SH-SY5Y (cell line): ENCODE data around the gene DDX28.

ENCODE experiments used
- GATA2 ChIP-seq: IDR thresholded peaks from 2 replicates; pipeline ENCODE4 v1.6.1; 2011; ENCODE audit warnings: mild to moderate bottlenecking, low read depth, low read length
- GATA3 ChIP-seq: IDR thresholded peaks from 2 replicates; pipeline ENCODE4 v1.6.1; 2011; ENCODE audit warnings: low read depth, mild to moderate bottlenecking, low read length, moderate library complexity

DNA sequence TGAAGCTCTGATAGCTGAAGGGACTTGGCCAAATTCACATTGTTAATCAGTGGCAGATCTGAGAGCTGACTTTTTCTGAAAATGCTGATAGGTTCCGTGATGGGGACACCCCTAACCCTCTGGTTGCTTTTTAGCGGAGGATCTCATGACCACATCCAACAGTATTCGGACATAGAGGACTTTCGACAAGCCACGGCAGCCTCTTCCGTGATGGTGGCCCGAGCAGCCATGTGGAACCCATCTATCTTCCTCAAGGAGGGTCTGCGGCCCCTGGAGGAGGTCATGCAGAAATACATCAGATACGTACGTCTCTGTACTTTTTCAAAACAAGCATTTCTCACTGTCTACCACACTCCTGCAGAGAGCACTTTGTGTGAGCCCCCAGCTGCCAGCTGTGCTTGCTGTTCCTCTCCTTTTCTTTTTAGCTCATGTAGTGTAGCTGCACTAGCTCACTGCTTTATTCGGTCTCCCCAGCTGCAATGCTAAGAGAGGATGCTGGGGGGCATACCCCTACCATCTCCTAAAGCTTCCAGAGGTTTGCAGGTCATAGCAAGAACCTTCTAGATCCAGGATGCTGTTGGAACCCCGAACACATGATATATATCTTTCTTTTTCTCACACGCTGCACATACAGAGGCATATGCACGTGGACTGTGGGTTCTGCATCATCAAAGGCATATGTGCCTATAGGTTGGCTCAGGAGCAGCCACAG, 47.9 kb upstream of the DDX28 start:
- TF ChIP-seq GATA2 = no peak
- TF ChIP-seq GATA3 = no peak
